ENCODE data around the gene PYGO1.
"Not testable (repeated sequence)": the region's sequence is repeated elsewhere in the genome, so short reads cannot be mapped to it uniquely, and the experiment has no call there.

The PYGO1 gene, protein sequence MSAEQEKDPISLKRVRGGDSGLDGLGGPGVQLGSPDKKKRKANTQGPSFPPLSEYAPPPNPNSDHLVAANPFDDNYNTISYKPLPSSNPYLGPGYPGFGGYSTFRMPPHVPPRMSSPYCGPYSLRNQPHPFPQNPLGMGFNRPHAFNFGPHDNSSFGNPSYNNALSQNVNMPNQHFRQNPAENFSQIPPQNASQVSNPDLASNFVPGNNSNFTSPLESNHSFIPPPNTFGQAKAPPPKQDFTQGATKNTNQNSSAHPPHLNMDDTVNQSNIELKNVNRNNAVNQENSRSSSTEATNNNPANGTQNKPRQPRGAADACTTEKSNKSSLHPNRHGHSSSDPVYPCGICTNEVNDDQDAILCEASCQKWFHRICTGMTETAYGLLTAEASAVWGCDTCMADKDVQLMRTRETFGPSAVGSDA

DNA sequence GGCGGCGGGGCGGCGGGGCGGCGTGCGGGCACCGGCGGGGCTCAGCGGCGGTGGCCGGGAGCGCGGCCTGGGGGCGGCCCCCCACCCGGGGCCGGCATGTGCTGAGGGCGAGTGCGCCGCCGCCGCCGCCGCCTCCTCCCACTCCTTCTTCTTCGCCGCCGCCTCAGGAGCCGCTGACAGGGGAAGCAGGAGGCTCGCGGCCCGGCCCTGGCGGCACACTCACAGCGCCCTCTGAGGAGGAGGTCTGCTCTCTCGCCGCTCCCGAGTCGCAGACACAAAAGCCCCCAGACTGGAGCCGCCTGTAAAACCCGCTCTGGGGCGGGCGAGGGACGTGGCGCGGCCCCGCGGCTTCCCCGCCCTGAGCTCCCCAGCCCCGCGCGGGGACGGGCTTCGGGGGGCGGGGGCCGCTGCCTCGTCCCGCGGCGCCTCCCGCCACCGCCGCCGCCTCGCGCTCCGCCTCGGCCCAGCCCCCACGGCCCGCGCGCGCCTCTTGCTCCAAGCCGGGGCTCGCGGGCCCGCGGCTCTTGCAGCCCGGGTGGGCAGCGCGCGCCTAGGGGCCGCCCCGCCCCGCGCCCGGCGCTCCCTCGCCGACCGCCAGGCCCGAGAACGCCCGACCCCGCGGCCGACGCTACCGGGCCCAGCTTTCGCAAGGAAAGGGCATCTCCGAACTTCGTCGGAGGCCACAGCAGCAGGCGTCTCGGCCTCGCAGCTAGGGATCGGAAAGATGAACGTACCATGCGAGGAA, at the start of gene PYGO1:
PYGO1 (minus strand) TSS at position 276 of the 745 bp plus-strand sequence. CDS start 462 bp downstream, outside the sequence.
- DNase-seq, result no peak

DNA sequence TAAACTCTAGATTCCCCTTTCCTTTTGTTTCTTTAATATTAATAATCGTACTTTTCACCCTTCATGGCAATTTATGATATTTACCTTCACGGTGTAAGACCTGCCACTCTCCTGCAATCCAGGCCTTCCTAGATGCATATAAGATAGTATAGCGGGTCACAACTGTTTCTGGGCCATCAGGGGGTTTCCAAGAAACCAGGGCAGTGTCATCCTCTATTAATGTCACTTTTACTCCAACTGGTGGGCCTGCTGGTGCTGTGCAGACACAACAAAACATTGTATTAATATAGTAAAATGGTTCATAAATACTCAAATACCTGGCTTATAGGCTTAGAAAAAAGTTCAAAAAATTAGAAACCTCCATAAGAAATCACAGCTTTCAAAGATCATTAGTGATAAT, 48.9 kb upstream of the PYGO1 start:
- no peak for DNase-seq

DNA sequence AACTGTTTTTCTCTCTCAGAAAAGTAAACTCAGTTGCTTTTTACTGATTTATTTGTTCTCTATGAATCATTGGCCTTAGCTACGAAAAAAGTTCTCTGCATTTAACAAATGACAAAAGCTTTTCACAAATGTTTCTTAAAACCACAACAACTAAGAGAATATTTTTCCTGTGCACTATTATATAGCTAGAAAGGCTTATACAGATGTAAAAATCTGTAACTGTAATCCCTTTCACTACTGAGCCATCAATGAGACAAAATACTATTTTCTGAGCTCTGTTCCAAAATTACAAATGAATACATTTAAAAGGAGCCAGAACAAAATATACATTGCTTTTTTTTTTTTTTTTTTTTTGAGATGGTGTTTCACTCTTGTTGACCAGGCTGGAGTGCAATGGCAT, 45.6 kb upstream of the PYGO1 start:
- DNase-seq, result no peak

DNA sequence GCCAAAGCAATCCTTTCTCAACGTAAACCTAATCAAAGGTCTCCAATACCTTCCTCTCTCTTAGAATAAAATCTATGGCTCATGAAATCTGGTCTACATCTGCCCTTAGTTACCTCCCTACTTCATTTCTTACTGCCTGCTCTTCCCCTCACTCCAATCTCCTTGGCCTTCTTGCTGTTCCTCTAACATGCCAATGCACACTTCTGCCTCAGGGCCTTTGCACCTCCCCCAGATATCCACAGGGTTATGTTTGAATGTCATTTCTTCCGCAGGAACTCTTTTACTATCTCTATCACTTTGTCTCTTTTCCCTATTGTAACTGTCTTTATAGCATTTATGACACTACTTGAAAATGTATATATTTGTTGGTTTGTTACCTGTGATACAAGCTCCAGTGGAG, 44.3 kb upstream of the PYGO1 start:
- DNase-seq, result no peak

DNA sequence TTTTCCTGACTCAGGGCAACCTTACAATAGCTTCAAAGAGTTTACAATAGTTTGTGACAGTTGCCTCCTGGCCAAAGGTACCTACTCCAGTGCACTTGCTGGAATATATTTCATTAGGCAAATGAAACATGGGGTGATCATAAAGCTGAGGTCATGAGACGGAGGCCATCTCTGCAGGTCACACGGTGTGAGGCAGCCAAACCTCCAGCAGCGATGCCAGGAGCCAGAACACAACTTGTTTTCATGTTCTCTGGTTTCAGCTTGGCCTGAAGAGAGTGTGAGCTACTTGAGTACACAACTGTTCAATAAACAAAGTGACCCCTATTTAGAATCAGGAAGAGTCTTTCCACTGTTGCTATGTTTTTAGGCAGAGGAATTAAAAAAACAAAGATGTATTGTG, 42.7 kb upstream of the PYGO1 start:
- no peak for DNase-seq

DNA sequence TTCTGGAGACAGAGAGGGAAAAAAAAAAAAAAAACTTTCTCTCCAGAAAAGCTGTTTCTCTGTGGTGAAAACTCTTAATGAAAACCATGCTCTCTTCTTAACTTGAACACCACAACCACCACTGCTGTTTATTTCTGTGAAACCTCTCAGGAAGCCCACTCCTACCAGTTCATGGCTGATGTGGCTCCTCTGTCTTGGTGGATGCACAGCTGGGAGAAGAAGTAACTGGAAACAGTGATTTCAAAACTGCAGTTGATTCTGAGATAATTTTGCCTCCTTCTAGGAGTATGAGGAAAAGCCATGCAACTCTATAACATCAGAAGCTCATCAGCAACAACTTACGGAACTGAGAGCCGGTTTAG, 40.2 kb upstream of the PYGO1 start:
- no peak for DNase-seq

DNA sequence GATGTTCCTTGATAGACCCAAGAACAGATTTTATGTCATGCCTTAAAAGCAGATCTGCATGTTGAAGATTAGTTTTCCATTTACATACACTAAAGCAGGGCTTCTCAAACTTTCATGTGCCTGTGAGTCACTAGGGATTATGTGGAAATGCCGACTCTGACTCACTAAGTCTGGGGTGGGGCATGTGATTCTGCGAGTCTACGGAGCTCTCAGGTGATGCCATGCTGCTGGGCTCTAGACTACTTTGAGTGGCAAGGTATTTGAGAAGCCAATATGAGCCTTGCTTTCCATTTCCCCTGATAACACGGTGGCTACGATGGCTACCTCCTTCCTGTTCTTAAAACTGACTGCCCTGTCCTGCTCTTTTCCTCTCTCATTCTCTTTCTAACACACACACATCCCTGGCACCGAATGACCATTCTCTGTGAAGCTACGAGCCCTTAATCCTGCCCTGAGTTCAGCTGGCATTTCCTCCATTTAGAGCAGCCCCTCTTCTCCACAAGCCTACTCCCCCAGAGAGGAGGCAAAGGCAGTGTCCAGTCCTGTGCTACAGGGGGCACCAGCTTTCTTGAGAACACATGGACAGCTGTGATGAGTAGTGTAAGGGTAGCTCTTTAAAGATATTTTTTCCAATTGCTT, 39.7 kb upstream of the PYGO1 start:
- no peak for DNase-seq

DNA sequence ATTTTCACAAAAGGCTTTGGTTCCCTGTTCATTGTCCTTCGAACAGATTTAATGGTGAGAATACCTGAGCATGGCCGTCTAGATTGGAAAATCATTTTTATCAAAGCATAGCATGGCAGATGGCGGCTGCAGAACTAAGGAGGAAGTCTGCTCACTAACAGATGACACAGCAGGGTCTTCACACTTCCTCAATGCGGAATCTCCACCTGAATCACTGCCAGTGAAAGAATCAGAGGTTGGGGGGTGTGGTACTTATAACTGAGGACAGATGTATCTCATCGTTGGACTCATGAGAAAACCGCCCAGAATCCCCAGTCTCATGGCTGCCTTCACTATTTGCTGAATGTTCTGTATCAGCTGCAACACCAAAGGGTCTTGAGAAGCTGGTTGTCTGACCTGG, 31.6 kb upstream of the PYGO1 start:
- DNase-seq, result no peak

DNA sequence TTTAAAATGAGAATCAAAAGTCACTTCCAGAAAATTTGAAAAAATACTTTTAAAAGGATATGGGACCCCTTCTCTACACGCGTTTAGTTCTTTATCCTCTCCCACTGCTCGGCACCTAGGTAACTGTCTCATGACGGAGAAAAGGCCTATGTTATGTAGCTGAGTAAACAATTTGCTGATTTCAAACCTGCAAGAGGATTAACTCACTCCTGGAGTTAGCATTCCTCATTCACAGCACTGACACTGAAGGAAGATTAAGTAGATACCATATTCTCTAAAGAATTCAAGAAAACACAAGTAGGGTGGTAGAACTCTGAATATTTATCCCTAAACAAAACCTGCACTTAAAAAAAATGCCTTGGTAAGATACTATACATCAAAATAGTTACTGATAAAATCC, 30.2 kb upstream of the PYGO1 start:
- no peak for DNase-seq

DNA sequence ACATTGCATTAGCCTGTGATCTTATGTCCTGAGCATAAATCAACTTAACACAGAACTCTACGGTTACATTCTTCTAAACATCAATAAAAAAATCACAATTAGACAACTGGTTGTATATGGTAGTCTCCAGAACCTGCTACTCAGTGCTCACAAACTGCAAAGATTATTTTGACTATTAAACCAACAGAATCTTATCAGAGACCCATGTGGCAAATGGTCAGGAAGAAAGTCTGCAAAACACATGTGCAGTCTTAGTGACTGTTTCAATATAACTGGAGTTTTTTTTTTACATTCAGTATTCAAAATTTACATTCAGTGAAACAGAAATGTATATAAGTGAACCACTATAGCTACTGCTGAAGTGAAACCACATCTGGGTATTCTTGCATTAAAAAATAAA, 27.3 kb upstream of the PYGO1 start:
- DNase-seq, result no peak

DNA sequence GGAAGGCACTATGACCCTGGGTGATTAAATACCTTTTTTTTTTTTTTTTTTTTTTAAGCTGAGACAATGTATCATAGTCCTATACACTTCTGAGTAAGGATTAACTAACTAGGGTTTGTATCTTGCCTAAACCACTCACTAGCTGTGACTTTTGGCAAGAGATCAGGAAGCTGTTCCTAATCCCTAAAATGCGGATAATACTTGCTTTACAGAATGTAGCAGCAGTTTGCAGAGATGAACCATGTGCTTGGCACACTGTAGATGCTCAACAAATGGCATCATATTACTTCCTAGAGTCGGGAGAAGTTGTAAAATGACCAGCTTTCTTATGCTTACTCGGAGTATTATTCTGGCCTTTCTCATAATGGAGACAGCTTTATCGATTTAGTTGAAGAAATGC, 25.6 kb upstream of the PYGO1 start:
- no peak for DNase-seq

DNA sequence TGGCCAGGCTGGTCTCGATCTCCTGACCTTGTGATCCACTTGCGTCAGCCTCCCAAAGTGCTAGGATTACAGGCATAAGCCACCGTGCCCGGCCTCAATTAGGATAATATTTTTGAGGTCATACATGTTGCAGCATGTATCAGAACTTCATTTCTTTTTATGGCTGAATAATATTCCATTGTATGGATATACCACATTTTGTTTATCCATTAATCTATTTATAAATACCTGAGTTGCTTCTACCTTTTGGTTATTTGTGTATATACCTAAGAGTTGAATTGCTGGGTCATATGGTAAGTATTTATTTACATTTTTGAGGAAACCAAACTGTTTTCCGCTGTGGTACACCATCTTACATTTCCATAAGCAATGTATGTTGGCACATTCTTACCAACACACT, 18.1 kb upstream of the PYGO1 start:
- DNase-seq, result no peak

DNA sequence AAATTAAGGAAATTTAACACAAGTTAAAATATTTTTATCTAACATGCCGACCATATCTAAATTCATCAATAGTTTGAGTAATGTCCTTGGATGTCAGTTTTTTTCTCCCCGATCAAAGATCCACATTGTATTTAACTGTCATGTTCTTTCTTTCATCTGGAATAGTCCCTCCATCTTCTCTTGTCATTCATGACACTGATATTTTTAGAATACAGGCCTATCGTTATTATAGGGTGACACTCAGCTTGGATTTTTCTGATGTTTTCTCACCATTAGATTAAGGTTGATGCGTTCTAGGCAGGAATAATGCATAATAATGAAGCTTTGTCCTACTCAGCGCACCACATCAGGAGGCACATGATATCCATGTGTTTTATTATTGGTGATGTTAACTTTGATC, 13.2 kb upstream of the PYGO1 start:
- DNase-seq, result no peak

DNA sequence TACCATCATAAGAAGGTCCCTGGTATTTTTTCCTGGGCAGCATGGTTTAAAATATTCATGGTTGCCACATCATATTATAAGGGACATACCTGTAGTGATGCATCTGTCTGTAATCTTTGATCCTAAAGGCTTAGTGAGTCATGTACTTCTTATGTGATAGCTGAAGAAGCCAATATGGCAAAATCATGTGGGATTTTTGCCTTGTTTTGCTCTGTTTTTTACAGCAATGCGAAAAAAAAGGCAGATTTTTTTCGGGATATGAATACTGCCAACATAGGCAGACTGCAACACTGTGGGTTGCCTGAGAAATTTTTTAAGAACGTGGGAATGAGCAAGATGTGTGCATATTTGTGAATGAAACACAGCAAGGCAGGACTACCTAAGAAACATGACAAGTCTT, 11.3 kb upstream of the PYGO1 start:
- no peak for DNase-seq

DNA sequence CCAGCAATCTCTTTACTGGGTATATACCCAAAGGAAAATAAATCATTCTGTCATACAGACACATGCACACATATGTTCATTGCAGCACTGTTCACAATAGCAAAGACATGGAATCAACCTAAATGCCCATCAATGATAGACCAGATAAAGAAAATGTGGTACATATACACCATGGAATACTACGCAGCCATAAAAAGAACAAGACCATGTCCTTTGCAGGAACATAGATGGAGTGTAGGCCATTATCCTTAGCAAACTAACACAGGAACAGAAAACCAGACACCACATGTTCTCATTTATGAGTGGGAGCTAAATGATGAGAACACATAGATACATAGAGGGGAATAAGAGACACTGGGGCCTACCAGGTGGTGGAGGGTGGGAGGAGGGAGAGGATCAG, 4.9 kb upstream of the PYGO1 start:
- not testable (repeated sequence) for DNase-seq

DNA sequence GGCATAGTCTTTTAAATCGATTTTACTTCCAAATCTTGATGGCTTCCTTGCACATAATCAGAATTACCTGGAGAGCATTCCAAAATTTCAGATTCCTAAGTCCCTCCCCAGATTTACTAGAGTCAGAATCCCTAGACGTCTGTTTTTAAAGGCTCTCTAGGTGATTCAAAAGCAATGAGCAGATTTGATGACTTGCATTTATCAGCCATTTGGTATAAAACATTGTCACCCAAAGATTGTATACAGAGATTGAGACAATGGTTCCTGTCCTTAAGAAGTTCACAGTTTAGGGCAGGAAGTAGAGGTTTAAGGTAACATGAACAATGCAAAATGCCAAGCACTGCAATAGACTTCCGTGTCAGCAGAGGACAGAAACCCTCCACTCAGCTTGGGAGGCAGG, 2.6 kb upstream of the PYGO1 start:
- no peak for DNase-seq

DNA sequence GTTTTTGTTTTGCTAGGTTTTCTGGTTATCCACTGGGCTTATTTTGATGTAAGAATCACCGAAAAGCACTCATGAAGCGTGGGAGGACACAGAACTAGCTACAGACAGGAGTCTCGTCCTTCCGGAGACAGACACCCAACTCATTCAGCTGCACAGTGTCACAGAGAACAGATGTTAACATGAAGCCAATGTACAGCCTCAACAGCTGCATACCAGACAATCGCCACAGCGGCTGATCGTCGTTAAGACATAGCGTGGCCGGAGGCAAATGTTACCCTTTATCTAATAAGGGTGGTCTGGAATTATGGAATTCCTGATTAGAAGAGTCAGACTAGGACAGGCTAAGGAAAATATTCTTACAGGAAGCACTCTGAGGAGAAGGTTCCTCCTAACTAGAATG, 1.1 kb upstream of the PYGO1 start:
- DNase-seq, result no peak

DNA sequence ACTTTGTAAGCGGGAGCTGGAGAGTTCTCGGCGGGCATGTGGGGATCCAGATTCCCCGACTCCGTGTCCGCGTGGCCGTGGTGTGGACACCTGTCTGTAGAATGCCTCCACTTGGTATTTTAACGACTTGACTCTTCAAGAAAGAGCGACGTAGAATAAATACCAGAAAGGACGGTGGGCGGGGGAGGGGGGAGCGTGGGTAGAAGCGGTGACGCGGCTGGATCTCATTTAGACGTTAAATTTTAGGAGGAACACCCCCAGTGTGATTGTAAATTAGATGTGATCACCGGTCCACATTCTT, 620 bp upstream of the PYGO1 start:
- no peak for DNase-seq

DNA sequence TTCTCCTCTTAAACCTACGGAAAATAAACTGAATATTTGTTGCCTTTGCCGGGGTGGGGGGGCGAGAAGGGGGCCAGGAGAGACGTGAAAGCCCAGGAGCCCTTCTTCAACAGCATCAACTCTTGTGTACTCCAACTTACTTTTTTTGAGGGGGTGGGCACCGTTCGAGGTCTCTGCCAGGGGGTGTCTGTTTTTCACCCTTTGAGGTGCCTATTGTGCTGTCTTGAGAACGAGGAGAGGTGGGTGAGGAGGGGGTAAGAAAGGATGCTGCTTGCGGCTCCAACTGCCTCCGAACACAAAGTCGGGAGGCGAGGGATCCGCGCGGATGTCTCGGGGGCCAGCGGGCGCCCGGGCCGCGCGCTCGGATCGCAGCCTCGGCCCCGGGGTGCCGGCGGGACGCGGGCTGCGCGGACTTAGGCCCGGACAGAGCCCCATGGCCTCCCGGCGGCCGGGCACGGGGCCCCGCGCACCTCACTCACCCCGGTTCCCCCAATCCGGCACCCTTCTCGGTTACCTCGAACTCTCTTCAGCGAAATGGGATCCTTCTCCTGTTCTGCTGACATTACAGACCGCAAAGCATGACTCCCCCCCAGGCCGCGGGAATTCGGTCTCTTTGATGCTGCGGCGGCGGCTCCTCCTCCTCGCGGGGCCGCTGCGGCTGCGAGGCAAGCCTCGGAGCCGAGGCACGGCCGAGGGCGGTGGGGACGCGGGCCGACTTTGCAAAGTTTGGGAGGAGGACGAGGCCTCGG, 650 bp downstream of the PYGO1 start:
- DNase-seq, result no peak

DNA sequence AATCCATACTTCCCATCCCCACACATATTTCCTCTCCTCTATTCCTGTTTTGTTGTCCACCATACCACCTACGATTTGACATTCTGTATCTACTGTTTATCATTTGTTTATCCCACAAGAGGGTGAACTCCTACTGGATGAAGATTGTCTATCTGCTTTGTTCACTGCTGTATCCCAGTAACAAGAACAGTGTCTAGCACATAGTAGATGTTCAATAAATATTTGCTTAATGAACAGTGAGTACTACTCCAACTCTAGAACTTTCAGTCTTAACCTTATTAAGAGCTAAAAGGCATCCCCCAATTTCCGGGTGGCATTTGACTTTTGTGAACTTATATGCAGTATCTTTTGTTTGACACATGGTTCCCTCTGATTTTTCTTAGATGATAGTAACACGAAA, 1.3 kb downstream of the PYGO1 start:
- DNase-seq, result no peak

DNA sequence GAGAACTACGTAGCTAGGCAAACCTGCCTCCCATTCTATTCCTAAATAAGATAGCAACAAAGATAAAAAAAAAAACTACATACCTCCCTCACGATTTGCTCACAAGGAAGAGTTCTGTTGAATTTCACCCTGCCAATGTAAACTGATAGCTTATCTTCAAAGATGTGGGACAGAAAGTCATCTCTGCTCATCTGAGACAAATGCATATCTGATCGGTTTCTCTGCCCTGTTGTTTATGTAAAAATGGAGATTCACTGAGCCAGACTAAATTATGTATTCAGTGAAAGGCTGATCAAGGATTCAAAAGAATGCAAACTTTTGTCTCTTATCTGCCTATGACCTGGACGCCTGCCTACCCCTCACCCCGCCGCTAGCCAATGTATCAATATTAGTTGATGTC, 11.2 kb downstream of the PYGO1 start:
- no peak for DNase-seq

DNA sequence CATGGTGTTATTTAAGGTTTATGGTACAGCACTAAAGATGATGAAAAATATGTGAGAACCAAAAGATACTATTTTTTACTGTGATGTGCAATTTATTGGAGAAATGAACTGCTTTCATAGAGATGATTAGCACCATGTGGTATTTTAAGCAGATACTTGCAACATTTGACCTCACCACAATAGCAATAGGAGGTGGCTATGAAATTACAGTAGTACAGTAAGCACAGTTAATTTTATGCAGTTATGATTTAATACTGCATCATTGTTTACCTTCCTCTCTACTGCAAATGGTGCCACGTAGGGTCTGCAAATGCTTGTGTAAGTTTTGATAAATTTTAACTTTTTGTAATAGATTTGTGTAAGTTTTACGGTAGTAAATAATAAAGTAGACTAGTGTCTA, 14.0 kb downstream of the PYGO1 start:
- DNase-seq, result no peak

DNA sequence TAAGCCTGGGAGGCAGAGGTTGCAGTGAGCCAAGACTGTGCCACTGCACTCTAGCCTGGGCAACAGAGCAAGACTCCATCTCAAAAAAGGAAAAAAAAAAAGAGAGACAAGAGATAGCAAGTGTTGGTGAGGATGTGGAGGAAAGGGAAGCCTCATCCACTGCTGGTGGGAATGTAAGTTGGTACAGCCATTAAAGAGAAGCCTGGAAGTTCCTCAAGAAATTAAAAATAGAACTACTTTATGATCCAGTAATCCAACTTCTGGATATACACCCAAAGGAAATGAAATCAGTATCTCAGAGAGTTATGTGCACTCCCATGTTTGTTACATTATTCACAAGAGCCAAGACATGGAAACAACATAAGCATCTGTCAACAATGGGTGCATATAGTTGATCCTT, 14.9 kb downstream of the PYGO1 start:
- no peak for DNase-seq

All from NK-92 treated with Interleukin-12 subunit alpha and Interleukin-12 subunit beta, amount 100 ng/mL, for 24 hours (cell line).